GM19328 (cell line): Measurements from ENCODE around the gene OTOG.

Experiments
- ATAC-seq: cut with Tn5 transposase; IDR thresholded peaks from one replicate; pipeline ENCODE4 v1.9.1; 2021; ENCODE audit warnings: mild to moderate bottlenecking, moderate library complexity; ENCODE audit not compliant: unreplicated experiment

The OTOG gene

DNA sequence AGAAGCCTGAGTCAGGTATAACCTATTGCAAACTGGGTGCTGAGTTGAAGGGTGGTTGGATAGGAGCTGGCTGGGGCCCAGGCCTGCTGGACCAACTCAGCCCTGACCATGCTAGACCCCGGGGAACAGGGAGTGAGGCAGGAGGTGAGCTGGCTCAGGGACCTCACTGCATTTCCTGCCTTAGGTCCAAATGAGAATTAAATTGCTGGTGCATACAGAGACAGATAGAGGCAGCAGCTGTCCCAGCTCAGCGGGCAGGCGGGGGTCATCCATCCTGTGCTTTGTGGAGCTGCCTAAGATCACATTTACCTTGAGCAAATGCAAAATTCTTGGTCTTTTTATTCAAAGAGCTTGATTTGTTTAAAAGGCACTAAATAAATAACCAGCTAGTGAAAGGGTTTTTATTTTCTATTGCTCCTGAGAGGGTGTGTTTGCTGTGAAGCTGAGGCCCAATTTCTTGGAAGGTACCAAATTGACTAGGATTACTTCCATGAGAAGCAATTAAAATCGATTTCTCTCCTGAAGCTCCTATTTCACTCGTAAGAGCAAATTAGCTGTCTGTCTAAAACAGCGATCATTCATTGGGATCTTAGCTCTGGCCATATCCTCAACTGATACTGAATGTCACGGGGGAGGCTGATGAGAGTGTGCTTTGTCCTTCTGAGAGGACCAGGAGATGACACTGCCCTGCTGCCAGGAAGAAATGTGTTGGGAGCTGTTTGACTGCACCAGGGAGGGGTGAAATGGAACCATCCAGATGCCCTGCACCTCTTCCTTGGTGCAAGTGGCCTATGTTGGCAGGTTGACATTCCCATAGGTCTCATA lies 27.8 kb upstream of the OTOG start:
- no peak for ATAC-seq

DNA sequence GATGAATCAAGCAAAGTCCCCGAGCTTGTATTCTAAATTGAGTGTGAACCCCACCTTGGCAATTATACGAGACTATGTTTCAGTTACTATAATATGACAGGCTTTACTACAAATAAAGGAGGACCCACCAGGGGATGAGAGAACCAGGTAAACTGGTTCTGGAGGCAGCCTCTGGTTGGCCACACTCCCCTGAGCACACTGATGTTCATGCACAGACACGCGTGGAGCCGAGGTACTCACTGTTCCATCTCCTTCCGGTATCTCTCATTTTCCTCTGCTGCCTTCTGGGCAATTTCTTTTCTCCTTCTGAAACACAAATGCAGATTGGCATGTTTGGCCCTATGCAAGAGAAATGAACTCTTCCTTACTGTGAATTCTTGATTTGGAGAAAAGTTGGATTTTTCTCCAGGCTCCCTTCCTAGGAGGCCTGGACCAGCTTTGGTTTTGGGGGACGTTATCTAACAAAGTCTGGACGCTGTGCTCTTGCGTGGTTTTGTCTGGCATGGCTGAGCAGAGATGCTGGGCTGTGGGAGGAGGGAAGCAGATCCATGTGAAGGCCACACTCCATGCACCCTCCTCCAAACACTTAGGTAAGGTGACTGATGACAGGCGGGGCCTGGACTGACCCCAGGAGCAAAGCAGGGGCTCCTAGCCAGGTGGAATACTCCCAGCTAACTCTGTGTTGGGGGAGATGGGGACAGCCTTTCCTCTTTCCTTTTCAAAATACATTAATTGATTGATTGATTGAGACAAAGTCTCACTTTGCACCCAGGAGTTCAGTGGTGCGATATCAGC lies 25.8 kb upstream of the OTOG start:
- ATAC-seq: no peak

DNA sequence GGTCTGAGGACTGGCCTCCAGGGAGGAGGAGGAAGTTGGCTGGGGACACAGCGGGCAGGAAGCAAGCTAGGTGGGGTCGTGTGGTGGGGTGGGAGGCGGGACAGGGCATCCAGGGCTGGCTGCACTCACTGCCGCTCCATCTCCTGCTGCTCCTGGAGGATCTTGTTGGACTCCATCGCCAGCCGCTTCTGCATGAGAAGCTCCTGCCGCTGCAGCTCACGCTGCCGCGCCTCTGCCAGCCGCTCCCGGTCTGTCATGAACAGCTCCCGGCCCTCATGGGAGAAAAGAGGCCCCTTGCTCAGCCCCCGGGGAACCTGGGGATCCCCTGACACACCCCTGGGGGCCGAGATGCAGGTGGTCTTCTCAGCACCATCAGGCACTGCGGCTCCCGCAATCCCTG lies 24.4 kb upstream of the OTOG start:
- ATAC-seq: no peak

DNA sequence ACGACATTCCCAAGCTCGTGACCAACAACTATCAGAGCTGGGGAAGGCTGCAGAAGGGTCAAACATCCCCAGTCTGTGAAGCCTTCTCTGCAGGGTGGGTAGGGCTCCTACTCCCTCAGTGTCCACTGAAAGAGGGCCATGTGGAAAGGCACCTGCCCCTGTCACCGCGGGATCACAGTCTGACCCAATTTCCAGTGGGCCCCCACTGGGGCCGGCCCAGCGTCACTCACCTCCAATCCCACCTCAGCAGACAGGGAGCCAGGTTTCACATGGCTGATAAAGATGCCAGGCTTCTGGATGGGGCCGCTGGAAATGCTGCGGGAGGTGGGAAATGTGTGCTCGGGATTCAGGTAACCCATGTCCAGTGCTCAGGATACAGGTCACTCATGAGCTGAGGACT lies 22.8 kb upstream of the OTOG start:
- ATAC-seq: no peak

DNA sequence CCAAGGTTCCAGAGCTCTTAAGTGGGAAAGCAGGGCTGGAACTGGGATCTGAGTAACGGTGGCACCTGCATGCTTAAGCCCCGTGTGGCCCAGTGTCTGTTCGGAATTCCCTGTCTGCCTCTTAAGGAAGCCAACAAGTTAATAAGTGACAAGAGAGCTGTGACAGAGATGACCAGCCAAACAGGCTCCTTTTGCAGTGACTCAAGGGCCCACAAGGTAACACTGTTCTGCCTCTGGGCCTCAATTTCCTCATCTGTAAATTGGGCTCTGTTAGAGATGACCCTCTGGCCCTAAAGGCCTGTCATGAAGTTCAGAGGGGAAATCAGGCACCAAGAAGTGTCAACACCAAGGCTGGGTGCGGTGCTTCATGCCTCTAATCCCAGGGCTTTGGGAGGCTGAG lies 21.5 kb upstream of the OTOG start:
- ATAC-seq: no peak

DNA sequence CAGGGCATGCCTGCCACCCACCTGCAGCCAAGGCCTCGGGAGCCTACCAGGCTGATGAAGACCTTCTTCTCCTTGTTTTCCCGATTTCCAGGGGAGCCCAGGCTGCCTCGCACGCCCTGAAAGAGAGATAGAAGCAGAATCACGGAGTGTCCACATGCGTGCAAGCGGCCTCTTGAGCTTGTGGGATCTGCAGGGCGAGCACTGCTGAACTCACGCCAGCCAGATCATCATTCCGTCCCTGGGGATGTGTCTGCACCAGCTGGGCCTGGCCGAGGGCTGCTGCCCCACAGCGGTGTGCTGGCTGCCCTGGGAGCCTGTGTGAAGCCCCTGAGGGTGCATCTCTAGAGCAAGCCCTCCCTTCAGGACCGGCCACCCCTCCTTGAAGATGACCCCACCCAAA lies 20.7 kb upstream of the OTOG start:
- no peak for ATAC-seq

DNA sequence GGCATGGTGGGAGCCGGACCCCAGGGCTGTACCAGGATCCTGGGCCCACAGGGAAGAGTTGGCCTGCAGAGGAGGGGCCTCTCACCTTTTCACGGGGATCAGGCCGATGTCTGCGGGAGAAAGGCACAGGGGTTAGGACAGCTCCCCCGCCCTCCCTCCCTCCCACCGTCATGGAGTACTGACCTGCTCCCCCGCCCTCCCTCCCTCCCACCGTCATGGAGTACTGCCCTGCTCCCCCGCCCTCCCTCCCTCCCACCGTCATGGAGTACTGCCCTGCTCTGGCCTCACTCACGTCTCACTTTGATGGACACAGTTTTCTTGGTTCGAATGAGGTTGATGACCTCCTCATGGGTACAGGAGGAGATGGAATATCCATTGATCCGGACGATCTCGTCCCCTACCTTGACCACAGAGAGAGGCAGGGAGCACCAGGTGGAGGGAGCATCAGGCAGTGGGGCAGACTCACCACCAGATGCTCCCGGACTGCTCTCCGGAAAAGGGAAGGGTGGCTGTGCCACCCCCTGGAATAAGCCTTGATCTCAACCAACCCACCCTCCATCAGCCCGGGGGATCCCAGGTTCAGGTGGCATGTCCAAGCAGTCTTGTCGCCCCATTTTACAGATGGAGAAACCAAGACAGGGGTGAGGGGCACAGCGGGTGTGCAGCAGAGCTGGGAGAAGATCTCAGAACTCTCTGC lies 20.0 kb upstream of the OTOG start:
- no peak for ATAC-seq

DNA sequence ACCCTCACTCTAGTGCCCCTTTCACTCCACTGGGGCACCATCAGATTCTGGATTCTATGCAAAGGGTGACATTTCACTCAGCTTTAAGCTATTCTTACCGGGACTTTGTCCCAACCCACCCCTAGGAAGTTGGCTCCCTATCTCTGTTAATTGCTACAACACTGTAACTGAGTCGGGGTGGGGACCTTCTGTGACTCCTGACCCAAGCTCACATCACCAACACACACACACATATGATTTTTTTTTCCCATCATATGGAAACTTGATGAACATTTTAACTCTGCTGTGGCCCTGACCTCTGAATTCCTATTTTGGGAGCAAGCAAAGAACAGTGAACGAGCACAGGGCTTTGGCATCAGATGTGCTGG lies 19.4 kb upstream of the OTOG start:
- ATAC-seq: no peak

DNA sequence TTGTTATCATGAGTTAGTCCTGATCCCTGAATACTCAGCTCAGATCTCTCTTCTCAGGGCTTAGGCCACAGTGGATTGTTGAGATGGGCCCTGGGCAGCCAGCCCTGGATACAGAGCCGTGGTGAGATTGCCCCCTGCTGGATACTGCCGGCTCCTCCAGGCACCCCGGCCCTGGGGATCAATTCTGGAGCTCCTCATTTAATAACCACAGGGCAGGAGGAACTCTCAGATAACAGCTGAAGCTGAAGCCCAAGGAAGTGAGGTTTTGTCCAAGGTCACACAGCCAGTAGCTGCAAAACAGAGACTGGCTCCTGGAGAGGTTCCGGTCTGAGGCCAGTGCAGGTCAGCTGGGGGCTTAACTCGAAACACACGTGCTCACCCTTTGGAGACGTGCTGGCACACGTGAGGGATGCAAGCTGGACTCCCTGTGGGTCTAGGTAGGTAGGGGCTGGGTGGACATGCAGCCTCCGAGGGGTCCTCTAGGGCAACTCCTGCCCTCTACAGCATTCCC lies 18.8 kb upstream of the OTOG start:
- ATAC-seq: no peak

DNA sequence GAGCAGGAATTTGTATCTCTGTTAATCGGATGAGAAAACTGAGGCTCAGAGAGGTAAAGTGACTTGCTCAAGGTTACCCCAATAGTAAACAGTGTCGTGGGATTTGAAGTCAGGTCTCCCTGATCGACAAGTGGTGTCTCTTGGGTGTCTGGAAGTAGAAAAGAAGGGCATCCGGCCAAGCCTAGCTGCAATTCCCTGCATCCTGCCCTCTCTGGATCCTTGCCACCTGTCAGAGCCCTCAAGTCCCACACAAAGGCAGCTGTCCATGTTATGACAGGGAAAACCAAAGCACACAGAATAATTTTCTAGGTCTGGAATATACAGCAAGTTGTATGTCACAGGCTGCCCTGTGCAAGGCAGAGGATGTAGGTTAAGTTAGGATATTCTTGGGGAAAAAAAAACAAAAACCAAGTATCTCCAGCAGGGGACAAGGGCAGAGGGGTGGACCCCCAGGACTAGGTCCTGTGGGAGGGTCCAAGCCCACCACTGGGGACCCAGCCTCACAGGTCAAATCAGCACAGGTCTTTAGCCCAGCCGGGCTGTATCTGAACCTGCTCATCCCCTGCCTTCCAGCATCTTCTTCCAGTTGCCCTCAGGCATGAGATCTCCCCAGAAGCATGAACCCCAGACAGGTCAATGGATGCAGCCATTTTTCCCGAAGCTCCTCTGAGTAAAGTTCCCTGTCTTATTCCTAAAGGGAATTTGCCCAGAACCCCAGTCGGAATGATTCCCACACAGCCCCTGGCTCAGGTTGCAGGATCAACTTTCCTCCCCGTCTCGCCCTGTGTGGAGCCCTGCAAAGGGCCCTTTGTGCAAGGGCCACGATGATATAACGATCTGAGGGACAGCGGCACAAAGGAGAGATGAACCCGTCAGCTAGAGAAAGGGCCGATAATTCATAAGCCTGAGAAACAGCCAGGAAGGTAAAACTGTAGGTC lies 17.9 kb upstream of the OTOG start:
- ATAC-seq: no peak

DNA sequence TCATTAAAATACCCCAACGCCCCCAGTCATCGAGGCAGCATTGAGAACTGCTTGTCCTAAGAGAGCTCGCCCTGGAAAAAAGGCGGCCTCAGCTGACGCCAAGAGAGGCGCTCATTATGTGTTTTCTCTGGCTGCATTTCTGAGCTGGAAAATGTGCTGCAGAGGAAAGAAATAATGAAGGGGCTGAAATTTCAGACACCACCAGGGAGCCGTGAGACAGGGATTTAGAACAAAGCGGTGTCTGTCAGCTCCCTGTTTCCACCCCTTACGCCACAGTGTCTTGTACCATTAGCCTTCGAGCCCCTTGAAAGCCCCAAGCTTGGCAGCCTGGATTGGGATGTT lies 17.2 kb upstream of the OTOG start:
- no peak for ATAC-seq

DNA sequence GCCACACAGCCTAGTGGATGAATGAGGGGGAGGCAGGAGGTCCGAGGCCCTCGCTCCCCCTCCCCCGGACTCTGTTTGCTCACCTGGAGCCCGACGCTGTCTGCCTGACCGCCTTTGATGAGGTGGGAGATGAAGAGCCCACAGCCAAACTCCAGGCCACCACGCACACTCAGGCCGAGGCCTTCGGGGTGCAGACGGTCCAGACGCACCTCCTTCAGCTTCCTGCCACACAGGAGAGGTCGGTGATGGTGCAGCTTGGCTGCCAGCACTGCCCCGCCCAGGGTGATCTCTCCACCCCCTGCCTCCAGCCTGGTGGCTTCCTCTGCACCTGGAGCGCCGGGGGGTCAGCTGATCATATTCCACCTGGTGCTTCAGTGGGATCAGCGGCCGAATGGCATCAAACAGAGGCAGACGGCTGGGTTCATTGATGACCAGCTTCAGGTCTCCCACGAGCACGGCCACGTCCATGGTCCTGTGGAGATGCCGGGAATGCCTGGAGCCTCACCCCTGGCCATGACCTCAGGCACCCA lies 15.9 kb upstream of the OTOG start:
- no peak for ATAC-seq

DNA sequence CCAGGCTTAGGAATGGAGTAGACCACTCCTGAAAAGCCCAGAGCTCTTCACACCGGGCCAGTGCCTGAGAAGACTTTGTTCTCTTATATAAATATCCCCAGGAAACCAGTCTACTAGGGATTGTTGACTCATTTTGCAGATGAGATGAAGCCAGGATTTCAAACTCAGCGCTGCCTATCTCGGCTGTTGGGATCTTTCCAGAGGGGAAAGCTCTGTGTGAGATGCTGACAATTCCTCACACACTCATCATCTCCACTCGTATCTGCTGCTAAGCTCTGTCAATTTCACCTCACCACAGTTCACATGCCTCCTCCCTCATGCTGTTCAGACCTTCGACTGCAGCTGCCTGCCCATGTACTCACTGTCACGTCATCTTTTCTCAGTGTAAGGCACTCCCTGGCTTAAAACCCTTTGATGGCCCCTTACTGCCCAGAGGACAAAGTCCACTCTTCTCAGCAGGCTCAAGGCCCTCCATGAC lies 15.4 kb upstream of the OTOG start:
- no peak for ATAC-seq

DNA sequence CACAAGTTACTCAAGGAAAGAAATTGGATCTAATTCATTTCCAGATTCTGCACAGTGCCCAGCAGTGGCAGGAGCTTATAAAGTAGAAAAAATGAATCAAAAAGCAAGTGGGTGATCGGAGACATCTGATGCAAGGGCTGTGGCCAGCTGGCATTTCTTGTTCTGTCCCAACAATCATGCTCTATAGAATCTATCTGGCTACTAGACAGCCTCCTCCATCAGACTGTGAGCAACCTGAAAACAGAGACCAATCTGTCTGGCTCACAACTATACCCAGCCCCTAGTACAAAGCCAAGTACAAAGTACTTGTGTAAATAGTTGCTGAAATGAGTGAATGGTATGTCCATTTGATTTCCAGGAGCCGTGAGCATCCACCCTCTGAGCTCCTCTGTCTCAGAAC lies 14.3 kb upstream of the OTOG start:
- ATAC-seq: no peak

DNA sequence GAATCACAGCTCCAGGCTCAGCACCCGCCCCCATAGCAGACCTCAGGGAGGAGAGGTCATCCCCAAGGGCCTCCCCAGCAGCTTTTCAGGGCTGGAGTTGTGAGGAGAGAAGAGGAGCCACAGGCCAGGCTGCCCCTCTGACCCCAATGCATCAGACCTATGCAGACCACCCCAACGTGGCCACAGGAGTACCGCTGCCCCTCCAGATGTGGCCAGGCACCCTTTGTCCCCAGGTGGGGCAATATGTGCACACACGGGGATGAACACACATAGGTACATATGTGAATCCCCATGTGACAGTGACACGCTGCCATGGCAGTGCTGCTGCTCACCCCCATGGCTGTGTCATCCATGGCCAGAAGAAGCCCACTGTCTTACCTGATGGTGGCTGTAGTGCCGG lies 13.7 kb upstream of the OTOG start:
- ATAC-seq: no peak

DNA sequence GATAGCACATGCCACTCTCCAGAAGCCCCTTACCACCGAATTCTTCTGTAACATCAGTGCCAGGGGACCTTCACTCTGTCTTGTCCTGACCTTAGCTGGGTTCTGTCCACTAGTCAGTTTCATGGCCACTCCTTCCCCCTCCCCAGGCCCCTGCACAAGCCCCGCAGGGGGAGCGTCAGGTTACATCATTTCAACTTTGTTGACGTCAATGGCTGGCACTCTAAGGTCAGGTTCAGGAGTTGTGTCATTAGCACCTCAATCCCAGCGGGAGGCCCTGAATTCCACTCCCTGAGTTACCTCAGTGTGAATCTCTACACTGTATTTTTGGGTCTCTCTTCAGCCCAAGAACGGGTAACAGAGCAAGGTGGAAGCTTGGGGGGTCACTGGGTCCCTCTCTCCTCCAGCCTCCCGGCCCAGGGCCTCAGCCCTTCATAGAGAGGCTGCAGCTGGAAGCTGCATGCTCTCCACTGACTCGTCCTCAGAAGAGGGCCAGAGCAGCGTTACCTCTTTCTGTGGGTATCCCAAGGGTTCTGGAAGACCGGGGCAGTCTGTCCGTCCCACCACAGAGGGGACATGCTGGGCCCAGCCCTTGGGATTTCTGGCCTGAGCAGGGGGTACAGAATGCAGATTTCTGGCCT lies 13.2 kb upstream of the OTOG start:
- no peak for ATAC-seq

DNA sequence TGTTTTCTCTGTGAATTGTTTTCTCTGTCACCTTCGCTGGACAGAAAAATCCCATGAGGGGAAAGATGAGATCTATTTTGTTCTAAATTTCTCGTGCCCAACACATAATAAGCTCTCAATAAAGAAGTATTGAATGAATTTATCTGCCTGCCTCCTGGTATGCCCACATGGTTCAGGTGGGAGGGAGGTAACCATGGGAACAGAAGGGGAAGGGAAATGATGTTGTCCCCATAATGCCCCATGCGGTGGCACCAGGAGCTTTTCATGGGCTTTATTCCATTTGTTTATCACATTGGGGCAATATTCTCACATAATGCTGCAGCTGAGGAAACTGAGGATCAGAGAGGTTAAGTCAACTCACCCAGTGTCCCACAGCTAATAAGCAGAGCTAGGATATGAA lies 11.6 kb upstream of the OTOG start:
- ATAC-seq: no peak

DNA sequence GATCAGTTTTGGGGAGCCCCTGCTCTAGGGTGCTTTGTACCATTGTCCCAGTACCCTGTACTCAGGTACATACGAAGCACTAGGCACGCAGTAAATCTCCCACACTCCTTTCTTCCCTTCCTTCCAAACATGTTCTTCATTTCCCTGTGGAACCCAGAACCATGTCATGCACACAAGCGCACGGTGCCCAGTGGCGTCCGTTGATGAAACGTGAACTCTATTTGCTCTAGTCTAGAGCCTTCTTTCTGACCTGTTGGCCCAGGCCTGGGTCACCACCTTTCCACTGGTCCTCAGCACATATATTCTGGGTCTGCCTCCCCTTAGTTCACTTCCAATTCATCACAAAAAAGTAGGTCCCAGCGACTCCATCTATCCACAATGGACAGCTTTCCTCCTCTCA lies 9.8 kb upstream of the OTOG start:
- no peak for ATAC-seq

DNA sequence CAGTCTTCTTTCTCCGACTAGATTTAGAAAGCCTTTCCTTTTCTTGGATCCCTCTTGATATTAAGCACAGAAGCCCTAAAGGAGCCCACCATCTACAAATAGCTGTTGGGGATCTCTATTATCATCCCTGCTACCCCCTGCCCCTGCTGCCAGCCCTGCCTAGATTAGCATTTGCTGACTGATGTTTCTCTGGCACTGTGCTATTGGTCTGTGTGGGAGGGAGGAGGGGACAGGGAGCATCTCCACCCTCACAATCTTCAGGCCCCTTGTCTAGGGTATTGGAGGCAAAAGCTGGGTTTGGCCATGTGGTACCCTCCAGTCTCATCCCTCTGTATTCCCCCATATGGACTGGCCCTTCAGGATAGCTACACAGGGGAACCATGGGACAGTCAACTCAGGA lies 9.0 kb upstream of the OTOG start:
- no peak for ATAC-seq

DNA sequence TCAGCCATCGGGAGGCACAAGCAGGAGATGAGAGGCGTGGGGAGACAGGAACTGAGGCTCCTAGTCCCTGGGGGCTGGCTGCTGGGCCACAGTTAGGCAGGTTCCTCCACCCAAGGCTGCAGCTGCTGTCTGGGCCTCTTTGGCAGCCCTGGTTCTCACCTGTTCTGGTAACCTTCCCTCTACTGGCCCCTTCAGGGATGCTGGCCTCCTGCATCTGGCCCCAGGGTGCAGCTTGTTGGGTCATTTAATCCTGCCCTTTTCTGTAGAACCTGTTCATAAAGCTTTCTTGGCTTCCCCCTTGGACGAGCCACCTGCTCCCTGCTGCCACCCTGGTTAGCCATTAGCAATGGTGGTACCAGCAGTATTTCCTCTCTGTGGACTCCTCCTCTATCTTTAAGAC lies 8.3 kb upstream of the OTOG start:
- ATAC-seq: no peak
